H1 (cell line): Measurements from ENCODE around the gene LTA4H. TPM values are rescaled to one million over a fixed set of nuclear protein-coding genes. Genes with fewer than 3 reads are reported as not detected.
A peak's percentile ranks its signal among the peaks of the same experiment; 100 is the strongest.

Source experiments
- CTCF ChIA-PET: fragments of 300-600 bp; sonication (Branson Sonifier 250); formaldehyde crosslinking; loops from one replicate; lab custom pipeline; 2021; ENCODE audit not compliant: partially characterized antibody; lab: Charles Lee
- POLR2A ChIA-PET: fragments of 300-600 bp; sonication (Branson Sonifier 250); formaldehyde crosslinking; loops from one replicate; lab custom pipeline; 2021; ENCODE audit warnings: inconsistent platforms; ENCODE audit not compliant: partially characterized antibody; lab: Charles Lee
- DNase-seq, 2 experiments: peaks; one replicate each; pipeline versions ENCODE4 v3.0.0 to v3.0.0-alpha.2; 2010 to 2022; ENCODE audit warnings: low spot score in 2 of 2, low read depth in 1 of 2, mixed read lengths in 1 of 2
- FAIRE-seq: peaks from 2 replicates; lab custom pipeline; 2011; peaks lifted over from hg19 to GRCh38; lab: Jason Lieb, UNC
- H2AFZ ChIP-seq: 2 replicates; pipeline ENCODE4 v1.8.1; 2012; ENCODE audit warnings: low read length, inconsistent platforms
- H2AK5ac ChIP-seq: 2 replicates; pipeline ENCODE4 v1.6.1; 2013; ENCODE audit warnings: low read depth, low read length
- H2BK120ac ChIP-seq: replicated peaks from 2 replicates; pipeline ENCODE3; 2013; ENCODE audit warnings: low read depth, low read length, inconsistent platforms
- H2BK12ac ChIP-seq: 2 replicates; pipeline ENCODE4 v1.6.1; 2013; ENCODE audit warnings: low read depth, low read length
- H2BK15ac ChIP-seq: 2 replicates; pipeline ENCODE4 v1.6.1; 2013; ENCODE audit warnings: low read length
- H2BK20ac ChIP-seq: 2 replicates; pipeline ENCODE4 v1.6.1; 2013; ENCODE audit warnings: low read length
- H2BK5ac ChIP-seq: 2 replicates; pipeline ENCODE4 v1.6.1; 2013; ENCODE audit warnings: low read depth, low read length
- H3K14ac ChIP-seq: 2 replicates; pipeline ENCODE4 v1.6.1; 2013; ENCODE audit warnings: inconsistent platforms; ENCODE audit not compliant: insufficient read length
- H3K18ac ChIP-seq: 2 replicates; pipeline ENCODE4 v1.6.1; 2013; ENCODE audit warnings: low read length; ENCODE audit errors: extremely low read depth
- H3K23ac ChIP-seq: 2 replicates; pipeline ENCODE4 v1.6.1; 2013; ENCODE audit warnings: inconsistent platforms; ENCODE audit not compliant: insufficient read length
- H3K23me2 ChIP-seq: 2 replicates; pipeline ENCODE4 v1.6.1; 2013; ENCODE audit warnings: low read depth, low read length
- H3K27ac ChIP-seq: 2 replicates; pipeline ENCODE4 v1.6.1; 2011; ENCODE audit warnings: low read depth, low read length, inconsistent platforms
- H3K27me3 ChIP-seq, 4 experiments: replicated peaks in 1 of 4; 1 replicate in 1 of 4; 2 replicates in 3 of 4; pipeline versions ENCODE4 v1.6.1 to v1.8.1; 2011 to 2013; ENCODE audit warnings: low read length in 3 of 4, mild to moderate bottlenecking in 3 of 4, inconsistent platforms in 2 of 4, mixed read lengths in 2 of 4, moderate library complexity in 1 of 4; ENCODE audit not compliant: control insufficient read depth in 3 of 4, insufficient read depth in 3 of 4; ENCODE audit errors: extremely low read depth in 1 of 4
- H3K36me3 ChIP-seq, 4 experiments: 2 replicates each; pipeline versions ENCODE4 v1.6.1 to v1.8.1; 2011 to 2013; ENCODE audit warnings: mild to moderate bottlenecking in 4 of 4, low read length in 3 of 4, moderate library complexity in 2 of 4, control low read depth in 1 of 4, inconsistent platforms in 1 of 4; ENCODE audit not compliant: insufficient read depth in 4 of 4, control insufficient read depth in 2 of 4
- H3K4ac ChIP-seq: replicated peaks from 2 replicates; pipeline ENCODE3; 2013; ENCODE audit warnings: low read length, low read depth, mixed read lengths, inconsistent platforms; ENCODE audit not compliant: insufficient read length
- H3K4me1 ChIP-seq, 4 experiments: replicated peaks in 1 of 4; 1 replicate in 1 of 4; 2 replicates in 3 of 4; pipeline versions ENCODE4 v1.6.1 to v1.8.1; 2011 to 2013; ENCODE audit warnings: low read length in 3 of 4, inconsistent platforms in 2 of 4, mixed read lengths in 1 of 4; ENCODE audit not compliant: insufficient read depth in 4 of 4, control insufficient read depth in 3 of 4
- H3K4me2 ChIP-seq, 2 experiments: 2 replicates each; pipeline versions ENCODE4 v1.6.1 to v1.8.1; 2011 to 2013; ENCODE audit warnings: low read depth in 2 of 2, low read length in 2 of 2, control low read depth in 1 of 2, inconsistent platforms in 1 of 2, mild to moderate bottlenecking in 1 of 2; ENCODE audit not compliant: insufficient read depth in 1 of 2
- H3K4me3 ChIP-seq, 4 experiments: fragments of 200-600, 300-600 bp in 1 of 4; sonication (generic), shearing (Covaris generic), sonication (Bioruptor Twin) in 1 of 4; 2 replicates each; pipeline versions ENCODE4 v1.5.1 to v1.8.1; 2011 to 2016; ENCODE audit warnings: low read length in 4 of 4, low read depth in 3 of 4, control low read depth in 2 of 4, inconsistent platforms in 2 of 4, mild to moderate bottlenecking in 2 of 4, mixed read lengths in 1 of 4, moderate library complexity in 1 of 4; ENCODE audit not compliant: insufficient read depth in 2 of 4; ENCODE audit errors: extremely low read depth in 1 of 4
- H3K56ac ChIP-seq: replicated peaks from 2 replicates; pipeline ENCODE3; 2013; ENCODE audit warnings: low read depth, mild to moderate bottlenecking, mixed read lengths, low read length, inconsistent platforms; ENCODE audit not compliant: insufficient read length
- H3K79me1 ChIP-seq: 2 replicates; pipeline ENCODE4 v1.6.1; 2013; ENCODE audit warnings: low read depth, low read length, control low read depth
- H3K79me2 ChIP-seq, 2 experiments: 2 replicates each; pipeline versions ENCODE4 v1.6.1 to v1.8.1; 2012 to 2013; ENCODE audit warnings: low read length in 2 of 2, mild to moderate bottlenecking in 2 of 2, inconsistent platforms in 1 of 2; ENCODE audit not compliant: insufficient read depth in 2 of 2, control insufficient read depth in 1 of 2
- H3K9ac ChIP-seq, 4 experiments: replicated peaks in 1 of 4; 1 replicate in 1 of 4; 2 replicates in 3 of 4; pipeline versions ENCODE4 v1.6.1 to v1.8.1; 2011 to 2013; ENCODE audit warnings: low read depth in 3 of 4, low read length in 3 of 4, control low read depth in 2 of 4, mild to moderate bottlenecking in 2 of 4, moderate library complexity in 2 of 4, inconsistent platforms in 1 of 4; ENCODE audit errors: extremely low read depth in 1 of 4
- H3K9me3 ChIP-seq, 2 experiments: 2 replicates each; pipeline versions ENCODE4 v1.6.1 to v1.8.1; 2012 to 2013; ENCODE audit warnings: mild to moderate bottlenecking in 2 of 2, moderate library complexity in 2 of 2, control low read depth in 1 of 2, inconsistent platforms in 1 of 2, low read depth in 1 of 2, low read length in 1 of 2, mixed read lengths in 1 of 2; ENCODE audit not compliant: insufficient read depth in 2 of 2
- H4K20me1 ChIP-seq, 2 experiments: replicated peaks in 1 of 2; 2 replicates each; pipeline versions ENCODE3 to v1.8.1; 2011 to 2013; ENCODE audit warnings: inconsistent platforms in 2 of 2, low read length in 2 of 2, mild to moderate bottlenecking in 1 of 2; ENCODE audit not compliant: insufficient read depth in 2 of 2, control insufficient read depth in 1 of 2
- H4K5ac ChIP-seq: 2 replicates; pipeline ENCODE4 v1.6.1; 2013; ENCODE audit warnings: low read length, low read depth, mixed read lengths, inconsistent platforms; ENCODE audit not compliant: insufficient read length
- H4K8ac ChIP-seq: 2 replicates; pipeline ENCODE4 v1.8.0; 2013; ENCODE audit warnings: mild to moderate bottlenecking, moderate library complexity, low read length, inconsistent platforms; ENCODE audit not compliant: insufficient read depth; ENCODE audit errors: extremely low read depth
- H4K91ac ChIP-seq: replicated peaks from 2 replicates; pipeline ENCODE3; 2013; ENCODE audit warnings: low read length, mixed read lengths, inconsistent platforms; ENCODE audit not compliant: insufficient read length
- BRCA1 ChIP-seq: IDR thresholded peaks from 2 replicates; pipeline ENCODE4 v1.6.1; 2012; ENCODE audit warnings: low read depth, low read length, improper control_type of control experiment
- CTBP2 ChIP-seq: IDR thresholded peaks from 2 replicates; pipeline ENCODE4 v1.7.0; 2011; ENCODE audit warnings: borderline replicate concordance, mild to moderate bottlenecking, moderate library complexity, mixed read lengths, low read length; ENCODE audit not compliant: insufficient read depth, insufficient read length
- HDAC6 ChIP-seq: IDR thresholded peaks from one replicate; pipeline ENCODE4 v1.7.1; 2012; ENCODE audit warnings: low read depth, mild to moderate bottlenecking, inconsistent platforms, low read length, moderate library complexity
- KDM1A ChIP-seq: fragments of 200-600, 300-600 bp; sonication (generic); IDR thresholded peaks from 2 replicates; pipeline ENCODE4 v1.7.1; 2016; ENCODE audit warnings: mild to moderate bottlenecking, low read length, borderline replicate concordance
- TAF1 ChIP-seq: IDR thresholded peaks from 2 replicates; pipeline ENCODE4 v1.6.1; 2011; ENCODE audit warnings: mild to moderate bottlenecking, low read depth, low read length
- WGBS, 2 experiments: shearing (Covaris generic) in 1 of 2; methylation state at CpG; one replicate each; pipeline versions ENCODE4 v1.1.6 to v1.1.7; 2013 to 2015; ENCODE audit warnings: low lambda C conversion rate in 2 of 2, mixed read lengths in 2 of 2, inconsistent platforms in 1 of 2, low coverage in 1 of 2, missing lambda C conversion rate in 1 of 2; ENCODE audit not compliant: insufficient replicate concordance in 2 of 2, insufficient coverage in 1 of 2, insufficient read length in 1 of 2; ENCODE audit errors: extremely low coverage in 1 of 2, missing lambda C conversion rate in 1 of 2; 5-methylcytosine and 5-hydroxymethylcytosine counted together
- polyA plus RNA-seq, 7 experiments: library from polyadenylated mRNA; depleted of rRNA in 3 of 7; stranded (reverse) in 5 of 7; unstranded in 2 of 7; fragments of >200 nt in 5 of 7; fragments of 200-250 nt in 2 of 7; gene quantifications; 1 replicate in 5 of 7; 2 replicates in 1 of 7; 4 replicates in 1 of 7; pipeline versions ENCODE4 v1.2.1 to v1.2.3, GENCODE V29; 2011 to 2013; ENCODE audit warnings: missing spikeins in 2 of 7, mixed read lengths in 2 of 7
- total RNA-seq: library from RNA; stranded (reverse); fragmentation: NEBNext Ultra II Directional; extraction: Animal tissue kit (Norgen Biotek cat#: 25700); gene quantifications from 2 replicates; pipeline ENCODE4 v1.2.1, GENCODE V29; 2021

The LTA4H gene
- total and polyA plus RNA-seq, 2 of the 8 experiments (the other 6 are each of a cell fraction or from before 2014, with no cell fraction given): 106 to 167 TPM

GRCh38 chr12:96033549-96034389 is 1.6 kb downstream of the LTA4H start:
- Histone ChIP-seq H3K14ac (no peak overlapping the region), H3K18ac (no peak overlapping the region), H2BK12ac (no peak overlapping the region), H3K4me3 (peak overlapping the region in 3 of 4 experiments; percentile 90 to 97 (median 95); a peak in 6 of 8 replicates), H3K23me2 (peaks cover 5% of the 10 kb centered on the region; the same call in 1 of the 2 replicates), H3K4ac (no peak overlapping the region), H3K79me1 (no peaks in the 10 kb centered on the region; the same call in 1 of the 2 replicates), H3K27ac (no peak overlapping the region), H3K27me3 (no peaks in the 10 kb centered on the region), H3K56ac (no peak overlapping the region), H4K20me1 (no peaks in the 10 kb centered on the region), H2AK5ac (no peak overlapping the region), H3K9ac (no peak overlapping the region; a peak in 1 of 7 replicates), H2BK20ac (no peak overlapping the region), H3K36me3 (peaks cover 0 to 4% (median 0%) of the 10 kb centered on the region in 4 experiments; a peak in 1 of 8 replicates), H3K4me2 (peak overlapping the region; percentile 70 to 78), H2BK5ac (no peak overlapping the region), H3K4me1 (no peaks in the 10 kb centered on the region), H3K23ac (no peak overlapping the region), H4K91ac (no peak overlapping the region), H4K8ac (no peak overlapping the region), H4K5ac (no peak overlapping the region), H3K9me3 (no peaks in the 10 kb centered on the region), H2AFZ (no peak overlapping the region), H3K79me2 (peaks cover 0 to 50% of the 10 kb centered on the region in 2 experiments; a peak in 2 of 4 replicates), H2BK120ac (no peak overlapping the region), H2BK15ac (no peak overlapping the region)
- TF ChIP-seq BRCA1 (no peak), HDAC6 (no peak), KDM1A (no peak), TAF1 (no peak), CTBP2 (no peak)
- ChIA-PET POLR2A (interaction anchor here (1.7 kb wide), 1 partner anchor 36 kb away, joined by 4 read pairs; no protein-coding TSS in a partner anchor), CTCF (no interaction called here)
- 81% methylated on average over 7 of the region's 7 CpGs; no CpG with 5 or more reads in 1 of the 2 experiments for WGBS, 2 experiments
- DNase-seq (no peak), FAIRE-seq (no peak)
